ENCODE results near the gene HDGFL3. TPM values are rescaled to one million over a fixed set of nuclear protein-coding genes. Genes with fewer than 3 reads are reported as not detected.

The HDGFL3 gene
- total RNA-seq, 1 donor: 6.2 TPM

DNA sequence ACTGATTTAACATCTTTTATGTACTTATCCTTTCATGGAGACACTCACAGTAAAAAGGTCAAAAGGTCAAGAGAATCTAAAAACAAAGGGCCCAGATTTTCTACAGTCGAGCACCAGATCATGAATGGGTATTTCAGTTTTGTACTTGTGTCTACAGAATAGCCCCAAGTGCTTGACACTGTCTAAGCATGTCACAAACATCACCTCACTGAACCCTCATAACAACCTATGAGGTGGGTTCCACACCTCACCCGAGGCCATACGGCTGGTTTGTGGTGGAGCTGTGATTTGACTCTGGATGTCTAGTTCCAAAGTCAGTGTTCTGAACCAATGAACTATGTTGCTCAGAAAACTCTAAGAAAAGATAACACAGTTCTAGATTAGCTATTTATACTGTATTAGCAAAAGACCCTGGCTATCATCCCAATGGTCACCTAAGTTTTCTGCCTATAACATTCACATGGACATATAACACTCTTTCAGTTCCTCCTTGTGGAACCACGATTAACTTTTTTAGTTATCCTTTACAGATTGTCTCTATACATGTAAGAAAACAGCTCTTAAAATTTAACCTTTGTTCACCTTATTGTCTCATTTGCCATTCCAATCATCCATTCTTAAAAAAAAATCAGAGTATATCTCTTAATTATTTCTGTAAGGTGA, 74.6 kb downstream of the HDGFL3 start:
- no peak for DNase-seq (ENCODE audit: low read depth in 2 of 3, low spot score in 2 of 3)

DNA sequence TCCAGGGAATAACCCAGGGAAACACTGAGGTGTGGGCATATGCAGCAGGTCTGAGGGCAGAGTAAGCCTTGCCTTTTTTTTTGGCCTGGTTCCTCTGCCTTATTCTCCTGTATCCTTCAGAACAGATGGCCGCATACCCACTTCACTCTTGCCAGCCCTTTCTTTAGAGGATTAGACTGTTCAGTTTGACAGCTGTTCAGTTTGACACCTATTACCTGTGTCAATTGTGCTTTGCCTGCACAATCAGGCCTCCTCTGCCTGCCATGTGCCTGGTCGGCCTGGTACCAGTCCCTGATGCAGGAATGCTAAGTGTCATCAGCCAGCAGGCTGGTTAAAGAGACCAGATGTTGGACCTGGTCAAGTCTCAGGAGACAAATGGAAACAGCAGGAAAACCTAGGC, 77.8 kb downstream of the HDGFL3 start:
- no peak for DNase-seq (ENCODE audit: low read depth in 2 of 3, low spot score in 2 of 3)

DNA sequence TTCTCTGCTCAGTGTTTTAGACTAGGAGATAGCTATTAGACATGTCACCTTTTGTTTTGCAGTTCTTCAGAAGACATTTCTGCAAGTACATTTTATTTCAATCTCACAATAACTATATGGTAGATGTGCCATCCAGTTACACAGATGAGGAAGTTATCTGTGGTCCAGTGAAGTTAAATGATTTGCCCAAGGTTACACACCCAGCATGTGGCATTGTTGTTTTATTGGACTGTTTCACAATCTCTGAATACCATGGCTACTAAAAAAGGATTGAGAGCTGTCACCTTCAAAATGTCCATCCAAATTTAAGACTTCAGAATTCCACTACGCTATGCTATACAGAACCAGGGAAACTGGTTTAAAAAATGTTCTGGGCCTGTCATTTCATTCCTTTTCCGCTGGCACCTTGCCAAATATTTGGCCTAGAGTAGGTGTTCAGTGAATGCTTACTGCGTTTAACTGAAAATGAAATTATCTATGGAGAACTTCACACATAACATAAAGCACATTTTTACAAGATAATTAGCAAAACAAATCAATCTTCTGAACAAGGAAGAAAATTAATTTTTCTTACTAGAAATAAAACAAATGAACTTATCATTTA, 80.0 kb downstream of the HDGFL3 start:
- no peak for DNase-seq (ENCODE audit: low read depth in 2 of 3, low spot score in 2 of 3)

DNA sequence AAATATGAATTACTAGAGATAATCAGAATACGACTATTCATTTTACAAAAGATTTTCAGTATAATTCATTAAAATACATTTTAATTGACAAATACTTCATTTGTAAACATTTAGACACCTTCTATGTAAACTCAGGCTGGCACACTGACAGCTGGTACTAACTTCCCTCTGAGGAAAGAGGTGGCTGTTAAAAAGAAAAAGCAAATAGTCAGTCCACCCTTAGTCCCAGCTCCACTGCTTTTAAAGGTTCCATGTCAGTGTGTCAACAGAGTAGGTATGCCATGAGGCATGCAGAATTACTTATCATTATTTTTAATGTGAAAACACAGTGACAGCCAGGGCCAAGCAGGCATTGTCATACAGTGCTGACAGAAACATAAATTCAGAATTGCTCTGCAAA, 84.1 kb downstream of the HDGFL3 start:
- no peak for DNase-seq (ENCODE audit: low read depth in 2 of 3, low spot score in 2 of 3)

DNA sequence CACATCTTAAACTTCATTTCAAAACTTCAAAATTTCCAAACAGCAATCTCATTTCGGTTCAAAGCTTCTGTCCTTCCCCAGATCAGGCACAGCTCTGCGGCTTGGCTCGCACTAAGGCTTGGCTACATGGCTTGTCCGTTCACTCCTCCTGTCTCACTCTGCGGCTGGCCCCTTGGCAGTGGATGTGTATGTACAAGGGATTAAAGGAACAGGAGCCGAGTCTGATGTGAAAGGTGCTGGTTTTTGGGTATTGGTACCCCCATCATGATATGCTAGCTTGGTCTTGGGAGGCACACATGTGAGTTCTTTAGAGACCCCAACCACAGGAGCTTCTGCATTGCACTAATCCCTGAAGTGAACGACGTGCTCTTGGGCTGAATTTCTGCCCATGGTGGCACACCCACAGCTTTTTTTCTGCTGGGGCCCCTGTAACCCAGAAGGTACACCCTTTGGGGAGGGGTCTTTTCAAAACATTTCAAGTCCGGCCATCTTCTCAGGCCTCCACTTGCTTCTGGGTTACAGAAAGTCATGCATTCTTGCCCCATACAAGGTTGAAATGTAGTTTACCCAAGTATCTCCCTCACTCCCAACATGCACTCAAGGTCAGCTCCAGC, 87.5 kb downstream of the HDGFL3 start:
- no peak for DNase-seq (ENCODE audit: low read depth in 2 of 3, low spot score in 2 of 3)

DNA sequence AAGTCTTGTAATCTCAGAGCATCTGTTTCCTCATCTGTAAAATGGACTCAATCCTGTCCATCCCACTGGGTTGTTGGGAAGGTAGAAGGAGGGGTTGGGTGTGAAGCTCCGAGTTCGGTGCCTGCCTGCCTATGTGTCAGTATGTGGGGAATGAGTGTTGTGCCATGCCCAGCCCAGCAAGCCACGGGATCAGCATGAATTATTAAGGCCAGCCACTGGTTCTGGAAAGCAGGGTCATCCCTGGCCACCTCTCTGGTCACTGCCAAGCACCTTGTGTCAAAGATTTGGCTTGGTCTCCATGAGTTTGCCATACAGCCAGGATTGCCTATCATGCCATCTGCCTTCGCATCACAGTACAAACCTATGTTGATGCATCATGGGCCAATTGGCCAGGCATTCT, 88.7 kb downstream of the HDGFL3 start:
- no peak for DNase-seq (ENCODE audit: low read depth in 2 of 3, low spot score in 2 of 3)

DNA sequence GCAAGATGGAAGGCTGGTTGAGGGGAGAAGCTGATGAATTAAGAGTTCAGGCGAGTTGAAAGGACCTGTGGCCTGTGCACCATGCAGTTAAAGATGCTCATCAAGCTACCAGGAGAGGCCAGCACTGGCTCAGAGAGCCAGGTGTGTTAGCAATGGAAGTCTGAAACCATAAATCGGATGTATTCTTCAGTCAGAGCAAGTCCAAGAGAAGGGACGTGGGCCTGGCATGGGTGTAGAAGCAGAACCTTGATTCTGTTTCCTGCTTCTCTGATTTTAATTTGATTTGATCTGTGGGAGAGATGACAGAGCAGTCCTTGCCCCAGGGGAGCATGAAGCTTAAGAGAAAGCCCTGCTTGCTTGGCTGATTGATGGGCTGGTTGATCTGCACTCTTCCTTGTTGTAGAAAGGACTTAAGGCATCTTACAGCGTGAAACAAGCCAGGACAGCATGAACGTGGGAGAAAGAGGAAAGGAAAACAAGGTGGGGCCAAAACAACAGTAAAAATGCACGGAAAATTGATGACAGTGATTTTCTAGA, 89.3 kb downstream of the HDGFL3 start:
- DNase-seq (ENCODE audit: low read depth in 2 of 3, low spot score in 2 of 3): no peak

DNA sequence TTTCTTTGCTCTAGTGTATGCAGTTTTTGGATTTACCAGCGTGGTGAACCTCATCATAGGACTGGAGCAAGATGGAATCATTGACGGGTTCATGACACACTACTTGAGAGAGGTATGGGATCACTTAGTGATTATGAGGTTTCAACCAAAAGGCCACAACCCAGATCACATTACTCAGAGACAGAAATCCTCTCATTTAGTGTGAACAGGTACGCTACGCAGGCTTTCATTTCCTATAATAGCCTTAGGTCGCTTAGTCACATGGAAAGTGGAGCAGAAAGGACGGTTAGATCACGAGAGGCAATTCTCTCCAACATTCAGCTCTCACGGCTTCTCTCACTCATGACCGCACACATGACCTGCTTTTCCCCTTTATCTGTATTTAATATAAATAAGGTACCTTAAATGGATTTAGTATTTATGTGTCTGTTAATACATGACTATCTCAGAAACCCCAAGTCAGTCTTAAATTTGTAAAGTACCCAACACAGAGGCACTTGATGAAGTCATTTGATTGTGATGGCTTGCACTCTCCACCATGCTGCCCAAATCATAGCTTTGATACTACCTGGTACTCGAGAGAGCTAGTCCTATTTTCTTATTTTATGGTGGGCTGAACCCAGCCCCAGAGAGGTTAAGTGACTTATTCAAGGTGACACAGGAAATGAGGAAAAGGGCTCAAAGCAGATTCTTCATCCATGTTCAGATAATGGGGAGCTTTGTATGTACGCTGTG, 91.6 kb downstream of the HDGFL3 start:
- DNase-seq (ENCODE audit: low read depth in 2 of 3, low spot score in 2 of 3): no peak

DNA sequence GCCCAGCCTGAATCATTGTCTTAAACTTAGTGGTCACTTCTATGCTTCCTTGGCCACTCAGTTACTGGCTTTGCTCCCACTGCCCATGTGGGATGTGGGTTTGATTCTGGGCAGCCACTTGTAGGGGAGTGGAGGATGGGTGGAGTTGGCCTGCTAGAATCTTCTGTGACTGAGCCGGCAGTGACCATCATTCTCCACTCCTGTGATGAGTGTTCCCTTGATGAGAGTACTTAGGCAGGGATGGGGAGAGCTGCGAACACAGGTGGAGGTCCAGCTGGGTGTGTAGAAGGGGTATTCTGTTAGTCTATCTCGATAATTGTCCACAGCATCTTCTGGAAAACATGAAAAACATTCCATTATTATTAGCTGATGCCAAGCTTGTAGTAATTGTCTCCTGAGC, 92.2 kb downstream of the HDGFL3 start:
- DNase-seq (ENCODE audit: low read depth in 2 of 3, low spot score in 2 of 3): no peak

DNA sequence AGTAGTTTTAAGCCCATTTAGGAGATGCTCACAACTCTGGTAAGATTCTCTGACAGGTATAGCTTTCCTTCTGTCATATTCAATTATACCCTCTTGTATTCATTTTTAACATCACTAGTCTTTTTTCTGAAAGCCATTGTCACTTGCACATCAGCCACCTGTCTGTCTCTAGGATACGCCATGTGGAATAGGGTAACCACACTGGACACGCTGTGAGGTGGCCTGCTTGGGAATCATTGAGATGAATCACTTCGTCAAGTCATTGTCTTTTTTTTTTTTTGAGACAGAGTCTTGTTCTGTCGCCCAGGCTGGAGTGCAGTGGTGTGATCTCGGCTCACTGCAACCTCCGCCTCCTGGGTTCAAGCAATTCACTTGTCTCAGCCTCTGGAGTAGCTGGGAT, 92.8 kb downstream of the HDGFL3 start:
- DNase-seq (ENCODE audit: low read depth in 2 of 3, low spot score in 2 of 3): no peak

DNA sequence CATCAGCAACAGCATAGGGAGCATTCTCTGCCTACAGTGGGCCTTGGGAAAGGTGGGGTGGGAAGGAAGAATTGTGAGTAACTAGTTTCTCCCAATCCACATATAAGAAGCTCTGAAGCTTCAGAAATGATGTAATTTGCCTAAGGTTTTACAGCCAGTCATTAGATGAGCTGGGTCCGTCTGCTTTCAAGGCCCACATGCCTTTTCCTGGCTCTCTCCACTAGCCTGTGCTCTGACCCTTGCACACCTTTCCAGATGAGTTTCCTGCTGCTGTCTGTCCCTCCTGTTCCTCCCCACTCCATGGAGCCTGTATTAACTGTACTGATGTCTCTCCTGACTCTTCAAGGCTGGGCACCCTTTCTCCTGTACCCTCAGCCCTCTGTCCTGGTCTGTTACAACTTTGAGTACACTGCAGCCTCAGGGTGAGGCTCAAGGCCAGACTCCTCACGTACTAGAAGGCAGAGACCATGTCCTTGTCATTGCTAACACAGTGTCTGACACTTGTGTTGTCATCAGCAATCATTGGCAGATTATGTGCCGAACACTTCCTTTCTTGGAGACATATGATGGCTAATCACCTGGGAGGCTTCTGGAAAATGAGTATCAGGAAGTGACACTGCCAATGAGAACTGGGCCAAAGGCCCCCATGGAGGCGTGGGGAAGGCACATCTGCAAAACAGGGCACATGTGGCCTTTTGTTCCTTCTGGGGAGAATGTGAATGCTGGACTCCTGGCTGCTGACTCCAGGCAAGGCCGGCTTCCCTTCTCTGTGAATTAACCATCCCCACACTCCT, 93.5 kb downstream of the HDGFL3 start:
- no peak for DNase-seq (ENCODE audit: low read depth in 2 of 3, low spot score in 2 of 3)

DNA sequence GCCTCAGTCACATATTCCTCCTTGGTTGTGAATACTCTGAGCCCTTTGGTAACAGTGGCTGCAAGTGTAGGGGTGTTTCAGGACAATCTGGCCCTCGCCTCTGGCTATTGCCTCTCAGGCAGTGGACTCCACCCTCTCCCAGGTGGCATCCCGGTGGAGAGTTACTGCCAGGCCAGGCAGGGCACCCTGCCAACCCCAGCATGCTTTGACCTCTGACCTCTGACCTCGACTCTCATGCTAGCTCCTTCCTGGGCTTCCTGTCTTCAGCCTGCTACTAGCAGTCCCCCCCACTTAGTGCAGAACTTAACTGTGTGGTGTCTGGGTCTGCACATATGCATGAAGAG, 94.7 kb downstream of the HDGFL3 start:
- no peak for DNase-seq (ENCODE audit: low read depth in 2 of 3, low spot score in 2 of 3)

DNA sequence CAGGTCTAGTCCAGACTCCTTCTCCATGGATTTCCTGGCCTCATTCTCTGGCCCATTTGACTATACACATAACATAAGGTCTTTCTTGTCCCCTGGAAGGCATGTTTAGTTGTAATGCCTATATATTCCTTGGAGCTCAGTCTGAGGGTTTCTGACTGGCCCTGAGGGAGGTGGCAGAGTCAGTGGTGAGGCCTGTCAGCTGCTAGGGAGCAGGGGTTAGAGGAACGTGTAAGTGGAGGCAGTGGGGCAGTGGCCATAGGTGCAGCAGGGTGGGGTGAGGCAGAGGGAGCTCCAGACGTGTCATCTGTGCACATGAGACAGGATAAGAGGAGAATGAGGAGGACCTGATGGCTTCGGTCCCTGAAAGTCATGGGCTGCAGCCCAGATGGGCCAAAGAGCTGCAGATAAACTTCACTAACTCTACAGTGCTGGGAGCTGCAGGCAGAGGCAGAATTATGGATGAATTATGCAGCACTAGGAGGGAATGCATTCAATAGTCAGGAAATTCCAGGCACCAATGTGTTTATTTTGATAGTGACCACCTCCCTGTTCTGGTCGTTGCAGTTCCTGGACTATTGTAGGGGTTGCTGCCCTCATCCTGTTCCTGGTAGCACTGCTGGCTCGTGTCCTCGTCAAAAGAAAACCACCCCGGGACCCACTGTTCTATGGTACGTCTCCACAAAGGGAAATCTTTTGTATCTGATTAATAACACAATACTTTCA, 95.2 kb downstream of the HDGFL3 start:
- DNase-seq (ENCODE audit: low read depth in 2 of 3, low spot score in 2 of 3): no peak

DNA sequence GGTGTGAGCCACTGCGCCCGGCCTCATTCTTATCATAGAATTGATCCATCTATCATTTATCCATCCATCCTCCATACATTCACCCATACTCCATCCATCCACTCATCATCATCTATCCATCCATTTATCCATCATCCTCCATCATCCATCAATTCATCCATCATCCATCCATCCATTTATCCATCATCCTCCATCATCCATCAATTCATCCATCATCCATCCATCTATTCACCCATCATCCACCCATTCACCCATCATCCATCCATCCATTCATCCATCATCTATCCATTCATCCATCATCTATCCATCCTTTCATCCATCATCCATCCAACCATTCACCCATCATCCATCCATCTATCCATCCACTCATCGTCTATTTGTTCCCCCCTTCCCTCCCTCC, 96.5 kb downstream of the HDGFL3 start:
- no peak for DNase-seq (ENCODE audit: low read depth in 2 of 3, low spot score in 2 of 3)

DNA sequence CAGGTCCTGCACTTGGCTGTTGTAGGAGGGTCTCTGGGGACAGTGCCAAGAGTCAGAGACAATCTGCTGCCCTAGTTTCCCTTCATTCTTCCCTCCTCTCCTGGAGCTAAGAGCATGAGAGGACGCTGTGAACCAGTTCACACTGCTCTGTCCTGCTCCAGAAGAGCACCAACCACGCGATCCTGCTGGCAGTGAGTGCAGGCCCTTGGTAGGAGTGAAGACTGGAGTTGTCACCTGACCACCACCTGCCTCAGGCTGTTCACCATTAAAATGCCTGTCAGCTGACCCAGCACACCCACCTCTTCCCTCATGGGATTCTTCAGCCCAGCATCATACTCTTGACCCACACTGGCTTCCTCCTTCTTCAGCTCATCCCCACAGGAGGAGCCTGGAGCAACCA, 97.2 kb downstream of the HDGFL3 start:
- no peak for DNase-seq (ENCODE audit: low read depth in 2 of 3, low spot score in 2 of 3)

DNA sequence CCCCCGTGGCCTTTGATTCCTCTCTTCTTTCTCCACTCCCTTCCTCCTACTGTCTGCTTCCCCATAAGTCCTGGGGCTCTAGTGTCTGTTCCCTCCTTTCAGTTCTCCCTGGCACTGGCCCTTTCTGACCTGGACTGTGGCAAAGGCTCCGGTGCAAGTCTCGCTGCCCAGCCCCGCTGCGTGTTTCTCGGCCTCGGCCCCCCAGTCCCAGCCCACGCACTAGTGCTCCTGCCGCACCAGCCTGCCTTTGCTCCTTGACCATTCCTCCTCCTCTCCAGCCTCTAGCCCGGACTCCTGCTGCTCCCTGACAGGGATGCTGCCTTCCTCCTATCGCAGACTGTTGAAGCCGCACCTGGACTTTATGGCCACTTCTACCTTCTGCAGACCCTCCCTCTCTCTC, 98.1 kb downstream of the HDGFL3 start:
- DNase-seq (ENCODE audit: low read depth in 2 of 3, low spot score in 2 of 3): no peak

DNA sequence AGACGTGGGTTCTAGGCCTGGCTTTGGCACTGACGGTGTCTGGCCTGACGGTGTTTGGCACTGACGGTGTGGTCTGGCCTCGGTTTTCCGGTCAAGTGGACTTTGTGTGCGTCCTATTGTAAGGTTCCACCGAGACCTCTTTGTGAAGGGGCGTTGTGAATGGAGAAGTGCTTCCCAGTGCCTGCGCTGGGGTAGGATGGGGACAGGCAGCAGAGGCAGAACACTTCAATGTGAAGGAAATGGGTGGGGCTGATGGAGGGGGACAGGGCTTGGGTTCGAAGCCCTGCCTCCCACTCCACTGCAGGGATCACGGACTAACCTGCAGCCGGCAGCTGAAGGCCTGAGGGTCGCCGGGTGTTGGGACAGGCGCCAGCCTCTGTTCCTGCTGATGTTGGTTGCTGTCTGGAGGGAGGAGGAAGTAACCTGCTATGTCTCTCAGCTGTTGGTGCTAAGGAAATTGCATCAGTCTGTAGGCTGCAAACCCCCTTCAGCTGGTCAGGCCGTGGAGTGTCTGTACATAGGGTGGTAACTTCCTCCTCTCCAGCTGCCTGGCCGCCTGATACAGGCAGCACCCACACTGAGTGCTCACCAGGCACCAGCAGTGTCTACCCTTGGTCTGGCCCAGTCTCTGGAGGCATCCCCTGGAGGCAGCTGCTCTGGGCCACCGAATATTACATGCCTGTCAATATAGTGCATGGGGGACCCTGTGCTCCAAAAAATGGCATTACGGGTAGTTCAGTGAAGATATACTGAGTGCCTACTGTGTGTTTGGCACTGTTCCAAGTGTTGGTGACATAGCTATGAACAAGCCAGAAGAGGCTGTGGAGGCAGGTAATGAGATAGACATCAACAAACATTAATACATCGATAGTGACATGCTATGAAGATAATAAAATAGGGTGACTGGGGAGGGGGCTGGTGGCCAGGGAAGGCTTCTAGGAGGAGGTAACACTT, 99.1 kb downstream of the HDGFL3 start:
- peak in 2 of 3 donors; percentile 89 to 95 for DNase-seq (ENCODE audit: low read depth in 2 of 3, low spot score in 2 of 3)

DNA sequence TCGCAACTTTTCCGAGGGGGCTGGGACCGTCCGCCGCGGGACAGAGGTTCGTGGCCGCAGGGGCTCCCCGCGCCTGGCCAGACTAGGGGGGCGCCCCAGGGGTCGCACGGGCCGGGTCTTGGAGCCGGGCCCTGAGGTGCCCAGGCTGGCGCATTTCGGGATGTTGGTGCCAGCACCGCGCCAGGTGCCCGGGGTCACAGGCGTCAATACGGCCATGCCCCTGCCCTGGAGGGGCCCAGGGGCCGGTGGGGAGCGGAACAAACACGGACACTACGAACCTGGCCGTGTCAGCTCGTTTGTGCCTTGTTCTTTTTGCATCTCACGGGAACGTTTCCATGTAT, 99.8 kb downstream of the HDGFL3 start:
- no peak for DNase-seq (ENCODE audit: low read depth in 2 of 3, low spot score in 2 of 3)
